GM23338 (cell line): Measurements from ENCODE around the gene LAMB1. TPM values are rescaled to one million over a fixed set of nuclear protein-coding genes. Genes with fewer than 3 reads are reported as not detected.
A peak's percentile ranks its signal among the peaks of the same experiment; 100 is the strongest.

Source experiments
- ATAC-seq: fragments of 200-7000 bp; cut with Tn5 transposase; 3 replicates; pipeline ENCODE4 v1.9.1; 2020
- DNase-seq: peaks from one replicate; pipeline ENCODE4 v3.0.0-alpha.2; 2015; ENCODE audit warnings: low spot score
- H2AFZ ChIP-seq: fragments of 200-600 bp; sonication (generic); 2 replicates; pipeline ENCODE4 v1.8.0; 2016; ENCODE audit warnings: antibody characterized with exemption, mild to moderate bottlenecking, moderate library complexity
- H3F3A ChIP-seq: fragments of 200-600 bp; sonication (generic); replicated peaks from 2 replicates; pipeline ENCODE4 v1.8.0; 2017; ENCODE audit warnings: antibody characterized with exemption, mixed run types, low read depth
- H3K27ac ChIP-seq: fragments of 200-600 bp; sonication (generic); 2 replicates; pipeline ENCODE4 v1.6.1; 2016; ENCODE audit warnings: low read depth
- H3K27me3 ChIP-seq: fragments of 200-600 bp; sonication (generic); 2 replicates; pipeline ENCODE4 v1.8.0; 2016; ENCODE audit warnings: mild to moderate bottlenecking, mixed run types, moderate library complexity; ENCODE audit not compliant: insufficient read depth
- H3K36me3 ChIP-seq: fragments of 200-600 bp; sonication (generic); 2 replicates; pipeline ENCODE4 v1.8.0; 2016; ENCODE audit warnings: mild to moderate bottlenecking; ENCODE audit not compliant: insufficient read depth
- H3K4me1 ChIP-seq: fragments of 200-600 bp; sonication (generic); 2 replicates; pipeline ENCODE4 v1.8.0; 2016; ENCODE audit warnings: mild to moderate bottlenecking, moderate library complexity; ENCODE audit not compliant: insufficient read depth
- H3K4me2 ChIP-seq: fragments of 200-600 bp; sonication (generic); 2 replicates; pipeline ENCODE4 v1.7.1; 2017; ENCODE audit warnings: mixed run types
- H3K4me3 ChIP-seq: fragments of 200-600 bp; sonication (generic); 2 replicates; pipeline ENCODE4 v1.6.1; 2016; ENCODE audit warnings: mixed run types
- H3K79me2 ChIP-seq: fragments of 200-600 bp; sonication (generic); replicated peaks from 2 replicates; pipeline ENCODE4 v1.8.0; 2017; ENCODE audit warnings: mild to moderate bottlenecking; ENCODE audit not compliant: insufficient read depth
- H3K9me2 ChIP-seq: fragments of 200-600 bp; sonication (generic); 2 replicates; pipeline ENCODE4 v1.8.0; 2017; ENCODE audit not compliant: insufficient read depth
- H4K20me1 ChIP-seq: fragments of 200-600 bp; sonication (generic); replicated peaks from 2 replicates; pipeline ENCODE4 v1.8.0; 2017; ENCODE audit warnings: mild to moderate bottlenecking; ENCODE audit not compliant: insufficient read depth
- H3K27ac Mint-ChIP-seq: 2 replicates; pipeline ENCODE4 v1.8.0; 2020; ENCODE audit warnings: inconsistent platforms, mild to moderate bottlenecking, moderate library complexity, mixed read lengths
- H3K27me3 Mint-ChIP-seq: 3 replicates; pipeline ENCODE4 v1.8.0; 2022; ENCODE audit warnings: low read depth, mild to moderate bottlenecking, moderate library complexity, mixed read lengths, inconsistent platforms; ENCODE audit not compliant: insufficient read depth, poor library complexity
- H3K36me3 Mint-ChIP-seq: 3 replicates; pipeline ENCODE4 v1.8.0; 2021; ENCODE audit warnings: low read depth, mild to moderate bottlenecking, inconsistent platforms, moderate library complexity, mixed read lengths
- H3K4me1 Mint-ChIP-seq: 3 replicates; pipeline ENCODE4 v1.8.0; 2020; ENCODE audit warnings: mild to moderate bottlenecking, inconsistent platforms, mixed read lengths
- H3K4me3 Mint-ChIP-seq: 3 replicates; pipeline ENCODE4 v1.8.0; 2021; ENCODE audit warnings: moderate library complexity, mild to moderate bottlenecking, inconsistent platforms, mixed read lengths
- H3K9me3 Mint-ChIP-seq: 3 replicates; pipeline ENCODE4 v1.8.0; 2020; ENCODE audit warnings: moderate library complexity, mild to moderate bottlenecking, inconsistent platforms, mixed read lengths
- CREB1 ChIP-seq: fragments of 250-450 bp; sonication (Bioruptor Pico); IDR thresholded peaks from 2 replicates; pipeline ENCODE4 v1.5.0; 2020; ENCODE audit warnings: low read depth, mild to moderate bottlenecking, moderate library complexity
- CTCF ChIP-seq, 2 experiments: fragments of 200-600 bp in 1 of 2; sonication (generic) in 1 of 2; conservative IDR thresholded peaks; 2 replicates each; pipeline versions ENCODE4 v1.5.1 to v1.6.1; 2016 to 2017; ENCODE audit warnings: antibody characterized with exemption in 2 of 2, low read depth in 2 of 2, mild to moderate bottlenecking in 2 of 2, moderate library complexity in 1 of 2
- ETS1 ChIP-seq: IDR thresholded peaks from 2 replicates; pipeline ENCODE4 v1.6.1; 2016; ENCODE audit warnings: antibody characterized with exemption
- EZH2 ChIP-seq: fragments of 200-600 bp; sonication (generic); IDR thresholded peaks from one replicate; pipeline ENCODE4 v1.8.0; 2017; ENCODE audit warnings: antibody characterized with exemption, mild to moderate bottlenecking, low read depth; ENCODE audit not compliant: unreplicated experiment
- EZH2phosphoT487 ChIP-seq: fragments of 200-600 bp; sonication (generic); IDR thresholded peaks from one replicate; pipeline ENCODE4 v1.8.1; 2018; ENCODE audit warnings: antibody characterized with exemption; ENCODE audit not compliant: unreplicated experiment
- JUNB ChIP-seq: IDR thresholded peaks from one replicate; pipeline ENCODE4 v1.6.1; 2016; ENCODE audit warnings: antibody characterized with exemption; ENCODE audit not compliant: unreplicated experiment
- NANOG ChIP-seq: IDR thresholded peaks from 2 replicates; pipeline ENCODE4 v1.6.1; 2016; ENCODE audit warnings: antibody characterized with exemption, borderline replicate concordance
- POLR2AphosphoS5 ChIP-seq: IDR thresholded peaks from 2 replicates; pipeline ENCODE4 v1.6.1; 2016; ENCODE audit warnings: antibody characterized with exemption, low read depth
- REST ChIP-seq: IDR thresholded peaks from one replicate; pipeline ENCODE4 v1.6.1; 2018; ENCODE audit warnings: antibody characterized with exemption; ENCODE audit not compliant: unreplicated experiment
- STAT1 ChIP-seq: IDR thresholded peaks from one replicate; pipeline ENCODE4 v1.6.1; 2016; ENCODE audit warnings: antibody characterized with exemption; ENCODE audit not compliant: unreplicated experiment
- ZNF114 ChIP-seq: fragments of 250-450 bp; sonication (Bioruptor Pico); IDR thresholded peaks from 2 replicates; pipeline ENCODE4 v1.5.0; 2020; ENCODE audit warnings: mild to moderate bottlenecking, moderate library complexity
- polyA plus RNA-seq: library from polyadenylated mRNA; unstranded; fragments of >200 nt; fragmentation: Nextera tagmentation; extraction: Ambion mirVana; gene quantifications from 2 replicates; pipeline ENCODE4 v1.2.1, GENCODE V29; 2016
- total RNA-seq: library from RNA; depleted of rRNA; stranded (reverse); fragments of >200 nt; shearing (Covaris generic); gene quantifications from 2 replicates; pipeline ENCODE4 v1.2.3, GENCODE V29; 2014

Gene LAMB1
- total and polyA plus RNA-seq, 2 experiments from 2014 or later = 53.5 to 57.8 TPM

- peak; percentile 95 for TF ChIP-seq NANOG
- no peak for TF ChIP-seq EZH2phosphoT487
- Mint-ChIP-seq H3K9me3 (no peaks in the 10 kb centered on the region), H3K27ac (peak overlapping the region; percentile 73; the same call in 1 of the 2 replicates), H3K4me1 (peaks cover 62% of the 10 kb centered on the region), H3K27me3 (peaks cover 12% of the 10 kb centered on the region), H3K36me3 (peaks cover 33% of the 10 kb centered on the region), H3K4me3 (peak overlapping the region; percentile 47)
- H3K4me2 ChIP-seq = peak overlapping the region; percentile 36
- H3K4me1 ChIP-seq = peaks cover 53% of the 10 kb centered on the region
- no peaks in the 10 kb centered on the region for H3K9me2 ChIP-seq
- peak overlapping the region; percentile 91 for H3K27ac ChIP-seq
- peak; percentile 86 for ATAC-seq
- H3K79me2 ChIP-seq = no peaks in the 10 kb centered on the region
- no peaks in the 10 kb centered on the region; the same call in 1 of the 2 replicates for H3K36me3 ChIP-seq
- peak; percentile 88 for DNase-seq
- no peaks in the 10 kb centered on the region for H4K20me1 ChIP-seq
- H3K27me3 ChIP-seq = no peaks in the 10 kb centered on the region
- H2AFZ ChIP-seq = no peak overlapping the region
- no peaks in the 10 kb centered on the region; the same call in 1 of the 2 replicates for H3F3A ChIP-seq
- peak overlapping the region; percentile 16 for H3K4me3 ChIP-seq
These were observed 70.2 kb downstream of the LAMB1 start for GRCh38 chr7:107932805-107933204.

- Histone ChIP-seq H3F3A (no peaks in the 10 kb centered on the region; the same call in 1 of the 2 replicates), H3K9me2 (no peaks in the 10 kb centered on the region), H3K27ac (peak overlapping the region; percentile 83), H4K20me1 (no peaks in the 10 kb centered on the region), H3K4me2 (peak overlapping the region; percentile 36), H2AFZ (no peak overlapping the region), H3K27me3 (no peaks in the 10 kb centered on the region), H3K36me3 (peaks cover 1% of the 10 kb centered on the region; the same call in 1 of the 2 replicates), H3K4me3 (peak overlapping the region; percentile 16), H3K79me2 (no peaks in the 10 kb centered on the region), H3K4me1 (peaks cover 48% of the 10 kb centered on the region)
- peak; percentile 36 for ATAC-seq
- peak overlapping the region; percentile 47 for H3K4me3 Mint-ChIP-seq
- peaks cover 13% of the 10 kb centered on the region for H3K27me3 Mint-ChIP-seq
- no peak overlapping the region for H3K27ac Mint-ChIP-seq
- H3K36me3 Mint-ChIP-seq = peaks cover 37% of the 10 kb centered on the region
- H3K4me1 Mint-ChIP-seq = peaks cover 55% of the 10 kb centered on the region
- H3K9me3 Mint-ChIP-seq = no peaks in the 10 kb centered on the region
- DNase-seq = peak; percentile 27
- TF ChIP-seq ZNF114 (no peak), ETS1 (no peak), CTCF (conservative IDR thresholded peaks at IDR 0.05; ENCODE audit: low read depth in 2 of 2) (no peak), NANOG (no peak), CREB1 (CRISPR knock-in tag) (no peak), EZH2phosphoT487 (no peak), EZH2 (no peak), STAT1 (no peak), POLR2AphosphoS5 (no peak), REST (no peak), JUNB (no peak)
These were observed 71.0 kb downstream of the LAMB1 start for GRCh38 chr7:107931740-107932515.
